ENCODE measurements around the gene RYR2.

- no peak for TF ChIP-seq CTCF (IDR thresholded peaks at IDR 0.05)
- no peak for TF ChIP-seq POLR2A (IDR thresholded peaks at IDR 0.05)
Measured at GRCh38 chr1:237281481-237281880, 239.5 kb downstream of the RYR2 start.
